NCI-H524 treated with DMSO at 0.1 percent for 48 hours (cell line): ENCODE measurements around the gene CLC.
"Not testable (repeated sequence)": the region's sequence is repeated elsewhere in the genome, so short reads cannot be mapped to it uniquely, and the experiment has no call there.

Experiments used
- DNase-seq: peaks from one replicate; lab custom pipeline; 2025; lab: John Stamatoyannopoulos, UW

CLC gene

DNA sequence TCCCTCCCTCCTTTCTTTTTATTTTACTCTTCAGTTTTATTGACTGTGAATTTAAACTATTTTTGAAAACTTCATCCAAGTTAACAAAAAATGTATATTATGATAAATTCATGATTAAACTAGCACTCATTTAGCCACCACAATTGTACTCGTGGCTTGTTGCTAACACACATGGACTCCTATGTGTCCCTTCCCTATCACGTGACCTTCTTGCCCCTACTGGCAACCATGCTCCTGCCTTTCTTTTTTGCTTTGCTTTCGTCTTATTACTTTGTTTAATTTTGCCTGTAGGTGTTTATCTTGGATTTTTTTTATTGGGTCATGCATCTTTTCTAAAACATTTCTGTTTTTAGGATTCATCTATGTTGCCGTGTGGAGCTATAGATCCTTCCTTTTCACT is 8.2 kb downstream of the CLC start:
- DNase-seq, result no peak

DNA sequence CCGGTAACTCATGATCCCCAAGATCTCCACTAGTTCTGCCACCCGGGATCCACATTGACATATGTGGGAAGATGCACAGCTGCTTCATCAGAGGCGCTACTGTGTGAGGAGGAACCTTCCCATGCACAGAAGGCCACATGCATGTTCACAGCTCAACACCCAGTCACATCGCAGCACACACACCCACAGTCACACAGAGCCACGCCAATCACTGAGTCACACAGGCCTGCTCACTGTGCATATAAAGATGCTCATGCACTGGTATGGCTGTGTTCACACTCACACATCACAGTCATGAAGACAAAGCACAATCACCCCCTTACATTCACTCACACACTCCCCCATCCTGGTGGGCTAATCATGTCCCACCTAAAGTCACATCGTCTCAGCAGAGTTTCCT is 9.8 kb downstream of the CLC start:
- no peak for DNase-seq

DNA sequence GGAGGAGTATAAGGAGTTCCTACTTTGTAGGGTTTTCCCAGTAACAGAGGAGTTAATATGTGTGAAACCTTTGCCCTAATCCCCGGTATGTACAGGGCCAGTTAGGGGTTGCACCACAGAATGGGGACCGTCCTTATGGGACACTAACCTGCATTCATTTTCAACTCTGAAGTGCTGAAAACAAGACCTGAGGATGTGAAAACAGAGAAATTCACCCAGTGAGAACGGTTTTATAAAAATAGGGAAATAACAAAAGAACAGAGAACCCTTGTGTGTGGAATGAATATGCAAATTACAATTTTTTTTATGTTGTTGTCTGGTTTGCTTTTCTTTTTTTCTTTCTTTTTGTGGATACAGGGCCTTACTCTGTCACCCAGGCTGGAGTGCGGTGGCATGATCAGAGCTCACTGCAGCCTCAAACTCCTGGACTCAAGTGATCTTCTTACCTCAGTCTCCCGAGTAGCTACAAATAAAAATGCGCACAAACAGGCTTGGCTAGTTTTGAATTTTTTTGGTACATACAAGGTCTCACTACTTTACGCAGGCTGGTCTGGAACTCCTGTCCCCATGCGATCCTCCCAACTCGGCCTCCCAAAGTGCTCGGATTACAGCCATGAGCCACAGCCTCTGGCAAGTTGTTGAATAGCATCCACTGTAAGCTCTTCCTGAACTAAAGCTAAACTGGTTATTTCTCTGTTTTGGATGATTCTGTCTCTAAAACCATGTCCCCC is 10.6 kb downstream of the CLC start:
- no peak for DNase-seq

DNA sequence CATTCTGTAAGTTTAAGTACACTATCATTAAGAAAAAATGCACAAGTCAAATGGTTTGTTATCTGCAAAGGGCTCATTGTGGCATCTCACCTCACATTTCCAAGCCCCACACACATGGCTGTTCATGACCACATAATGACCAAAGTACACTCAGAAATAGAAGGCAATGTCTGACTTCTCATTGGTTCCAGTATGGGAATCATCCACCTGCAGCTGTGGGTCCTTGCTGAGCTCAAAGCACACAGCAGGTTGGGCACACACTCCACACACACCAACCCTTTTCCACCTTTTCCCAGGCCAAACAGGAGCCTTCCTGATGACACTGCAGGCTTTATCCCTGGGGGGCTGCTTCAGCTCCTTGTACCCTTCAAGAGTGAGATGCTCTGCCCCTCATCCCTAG is 11.8 kb downstream of the CLC start:
- no peak for DNase-seq

DNA sequence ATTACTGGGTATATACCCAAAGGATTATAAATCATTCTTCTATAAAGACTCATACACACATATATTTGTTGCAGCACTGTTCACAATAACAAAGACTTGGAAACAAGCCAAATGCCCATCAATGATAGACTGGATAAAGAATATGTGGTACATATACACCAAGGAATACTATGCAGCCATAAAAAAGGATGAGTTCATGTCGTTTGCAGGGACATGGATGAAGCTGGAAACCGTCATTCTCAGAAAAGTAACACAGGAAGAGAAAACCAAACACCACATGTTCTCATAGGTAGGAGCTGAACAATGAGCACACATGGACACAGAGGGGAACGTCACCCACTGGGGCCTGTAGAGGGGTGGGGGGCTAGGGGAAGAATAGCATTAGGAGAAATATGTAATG is 17.7 kb downstream of the CLC start:
- DNase-seq, result not testable (repeated sequence)

DNA sequence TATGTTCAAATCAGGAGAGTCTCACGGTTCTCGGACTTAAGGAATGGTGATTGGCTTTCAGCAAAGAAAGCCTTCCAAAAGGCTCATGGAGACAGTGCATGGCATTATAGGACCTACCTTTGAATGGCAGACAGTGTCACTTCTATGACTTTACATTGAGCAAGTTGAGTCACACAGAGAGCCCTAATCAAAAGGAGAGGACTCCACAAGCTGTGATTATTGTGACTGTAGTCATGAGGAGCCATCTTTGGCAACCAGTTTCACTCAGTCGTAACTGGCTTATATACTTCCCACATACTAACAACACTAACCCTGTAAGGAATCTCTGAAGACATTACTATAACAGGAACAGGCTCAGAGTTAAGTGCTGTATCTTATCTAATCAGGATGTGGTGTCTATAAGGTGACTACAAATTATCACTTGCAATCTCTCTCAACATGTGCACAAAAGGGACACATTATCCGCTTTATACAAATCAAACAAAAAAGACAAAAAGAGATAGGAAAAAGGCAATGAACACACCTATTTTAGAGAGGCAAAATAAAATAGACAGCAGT is 27.4 kb downstream of the CLC start:
- no peak for DNase-seq

DNA sequence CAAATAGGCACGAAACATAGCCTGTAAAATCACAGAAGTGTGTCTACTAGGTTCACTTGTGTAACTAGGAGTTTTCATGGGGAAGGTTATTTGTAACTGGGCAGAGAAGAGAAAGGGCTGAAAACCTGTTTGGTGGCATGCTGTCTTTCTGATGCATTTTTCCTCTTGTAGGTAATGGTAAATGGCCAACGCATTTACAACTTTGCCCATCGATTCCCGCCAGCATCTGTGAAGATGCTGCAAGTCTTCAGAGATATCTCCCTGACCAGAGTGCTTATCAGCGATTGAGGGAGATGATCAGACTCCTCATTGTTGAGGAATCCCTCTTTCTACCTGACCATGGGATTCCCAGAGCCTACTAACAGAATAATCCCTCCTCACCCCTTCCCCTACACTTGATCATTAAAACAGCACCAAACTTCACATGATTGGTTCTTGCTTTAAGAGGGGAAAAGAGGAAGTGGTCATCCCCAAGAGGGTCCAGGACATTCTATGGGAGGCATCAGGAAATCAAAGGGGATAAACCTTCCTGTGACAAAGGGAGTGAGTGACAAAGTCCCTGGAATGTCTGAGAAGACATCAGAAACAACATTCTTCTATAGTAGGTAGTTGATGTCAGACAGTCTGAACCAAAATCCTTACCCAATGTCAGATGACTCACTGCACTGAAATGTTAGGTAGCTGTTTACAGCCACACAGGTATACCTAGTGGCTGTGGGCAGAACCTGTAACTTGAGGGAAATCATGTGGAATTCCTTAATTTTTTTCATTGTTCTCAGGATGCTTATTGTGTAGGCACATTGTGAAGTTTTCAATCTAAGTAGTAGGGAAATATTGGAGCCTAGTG is 28.6 kb downstream of the CLC start:
- DNase-seq, result no peak

DNA sequence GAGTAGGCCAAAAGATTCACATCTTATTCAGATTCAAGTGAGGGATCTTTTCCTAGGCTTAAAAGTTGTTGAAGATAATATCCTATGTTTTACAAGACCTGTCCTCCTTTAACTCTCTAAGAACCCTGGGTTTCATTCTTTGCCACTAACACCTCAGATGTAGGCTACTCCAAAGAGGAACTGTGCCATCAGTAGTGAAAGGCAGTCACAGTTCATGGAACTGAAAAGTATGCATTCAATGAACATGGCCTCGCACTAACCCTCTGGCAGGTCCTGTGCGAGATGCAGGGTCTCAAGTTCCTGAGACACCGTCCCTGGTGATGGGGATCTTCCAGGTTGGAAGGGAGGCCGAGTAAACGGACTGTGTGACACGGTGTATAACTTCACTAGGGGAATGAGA is 29.2 kb downstream of the CLC start:
- DNase-seq, result no peak

DNA sequence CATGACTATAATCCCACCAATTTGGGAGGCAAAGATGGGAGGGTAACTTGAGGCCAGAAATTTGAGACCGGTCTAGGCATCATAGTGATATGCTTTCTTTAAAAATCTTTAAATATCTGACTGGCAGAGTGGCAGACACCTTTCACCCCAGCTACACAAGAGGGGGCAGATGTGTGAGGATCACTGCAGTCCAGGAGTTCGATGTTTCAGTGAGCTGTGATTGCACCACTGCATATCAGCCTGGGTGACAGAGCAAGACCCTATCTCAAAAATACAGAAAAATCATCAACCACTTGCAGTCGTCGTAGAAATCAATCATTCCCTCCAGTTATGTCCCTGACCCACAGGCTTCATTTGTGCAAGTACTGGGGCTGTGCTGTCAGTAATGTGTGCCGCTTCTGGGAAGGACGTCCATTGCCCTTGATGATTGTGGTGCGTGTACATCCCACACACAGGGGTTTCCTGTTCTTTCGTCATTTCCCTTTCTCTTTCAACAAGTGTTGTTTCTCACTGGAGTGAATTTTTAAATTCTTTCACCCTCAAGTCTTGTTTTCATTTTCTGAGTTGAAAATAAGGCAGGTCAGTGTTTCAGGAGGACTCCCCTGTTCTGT is 32.1 kb downstream of the CLC start:
- DNase-seq, result no peak

DNA sequence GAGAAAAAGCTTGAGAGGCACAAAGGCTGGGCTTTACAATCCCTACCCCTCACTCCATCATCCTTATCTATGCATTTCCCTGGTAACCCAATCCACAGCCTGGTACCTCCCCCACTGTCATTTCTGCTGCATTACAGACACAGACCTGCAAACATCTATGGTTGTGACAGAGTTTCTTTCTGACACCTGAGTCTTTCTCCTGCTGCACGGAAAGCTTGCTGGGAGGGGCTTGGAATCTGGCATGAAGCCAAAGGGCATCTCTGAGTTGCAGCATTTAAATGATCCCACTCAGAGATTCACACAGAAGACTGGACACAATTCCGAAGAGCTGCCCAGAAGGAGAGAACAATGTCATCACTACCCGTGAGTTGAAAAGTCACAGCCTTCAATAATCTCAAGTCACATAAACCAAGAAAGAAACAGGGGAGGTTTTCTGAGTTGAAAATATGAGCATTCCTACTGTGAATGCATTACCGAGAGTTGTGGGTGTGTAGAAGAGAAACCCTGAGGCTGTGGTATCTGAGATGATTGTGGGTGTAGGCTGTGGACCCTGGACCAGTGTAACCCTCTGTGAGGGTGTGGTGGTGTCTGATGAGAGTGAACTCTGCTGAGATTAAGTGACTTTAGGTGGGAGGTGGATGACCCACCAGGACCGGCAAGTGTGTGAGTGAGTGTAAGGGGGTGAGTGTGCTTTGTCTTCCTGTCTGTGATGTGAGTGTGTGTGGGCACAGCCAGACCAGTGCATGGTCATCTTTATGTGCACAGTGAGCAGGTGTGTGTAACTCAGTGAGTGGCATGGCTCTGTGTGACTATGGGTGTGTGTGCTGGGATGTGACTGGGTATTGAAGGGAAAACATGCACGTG is 33.4 kb downstream of the CLC start, which contains the start of gene LGALS14:
TSS of gene LGALS14 (plus strand) at position 301 of the 864 bp plus-strand sequence. CDS start at position 349, 48 bp downstream.
- no peak for DNase-seq

DNA sequence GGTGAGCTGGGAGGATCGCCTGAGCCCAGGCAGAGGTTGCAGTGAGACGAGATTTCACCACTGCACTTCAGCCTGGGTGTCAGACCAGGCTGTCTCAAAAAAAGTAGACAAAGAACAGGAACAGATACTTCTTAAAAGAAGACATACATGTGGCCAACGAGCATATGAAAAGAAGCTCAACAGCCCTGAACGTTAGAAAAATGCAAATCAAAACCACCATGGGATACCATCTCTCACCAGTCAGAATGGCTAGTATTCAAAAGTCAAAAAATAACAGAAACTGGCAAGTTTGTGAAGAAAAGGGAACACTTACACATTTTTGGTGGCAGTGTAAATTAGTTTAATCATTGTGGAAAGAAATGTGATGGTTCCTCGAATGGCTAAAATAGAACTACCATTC is 36.5 kb downstream of the CLC start:
- DNase-seq, result no peak

DNA sequence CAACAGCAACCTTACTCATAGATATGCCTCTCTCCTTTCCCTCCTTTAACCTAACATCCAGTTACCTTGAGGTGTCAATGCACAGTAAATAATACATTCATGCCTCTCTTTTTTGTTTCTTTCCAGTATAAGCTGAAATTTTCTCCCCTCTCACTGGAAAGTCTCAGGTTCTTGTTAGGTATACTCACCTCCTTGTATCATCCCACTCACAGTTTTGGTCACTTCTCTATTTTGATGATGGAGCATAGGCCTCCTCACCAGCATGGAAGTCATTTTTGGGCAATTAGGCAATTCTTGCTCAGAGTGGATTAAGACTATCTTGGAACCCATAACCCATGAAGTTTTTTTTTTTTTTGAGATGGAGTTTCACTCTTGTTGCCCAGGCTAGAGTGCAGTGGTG is 39.3 kb downstream of the CLC start:
- no peak for DNase-seq

DNA sequence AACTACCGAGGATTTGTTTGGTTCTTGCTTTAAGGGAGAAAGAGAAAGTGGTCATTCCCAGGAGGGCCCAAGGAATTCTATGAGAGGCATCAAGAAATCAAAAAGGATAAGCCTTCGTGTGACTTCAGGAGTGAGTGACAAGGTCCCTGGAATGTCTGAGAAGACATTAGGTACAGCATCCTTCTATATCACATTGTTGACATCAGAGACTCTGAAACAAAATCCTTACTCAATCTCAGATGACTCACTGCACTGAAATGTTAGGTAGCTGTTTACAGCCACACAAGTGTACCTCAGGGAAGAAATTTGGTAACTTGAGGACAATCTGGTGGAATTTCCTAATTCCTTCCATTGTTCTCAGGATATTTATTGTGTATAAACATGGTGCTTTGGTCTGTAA is 41.4 kb downstream of the CLC start:
- DNase-seq, result no peak

DNA sequence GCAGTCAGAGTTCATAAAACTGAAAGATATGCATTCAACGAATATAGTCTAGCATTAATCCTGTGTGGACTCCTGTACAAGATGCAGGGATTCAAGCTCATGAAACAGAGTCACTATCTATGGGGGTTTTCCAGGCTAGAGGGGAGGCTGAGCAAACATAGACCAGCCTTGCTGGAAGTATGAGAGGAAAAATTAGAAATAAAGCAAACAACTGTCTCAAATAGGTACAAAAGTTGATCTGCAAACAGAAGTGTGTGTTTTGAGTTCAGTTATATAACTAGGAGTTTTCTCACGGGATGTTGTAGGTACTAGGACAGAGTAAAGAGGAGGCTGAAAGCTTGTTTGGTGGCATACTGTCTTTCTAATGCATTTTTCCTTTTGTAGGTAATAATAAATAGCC is 42.1 kb downstream of the CLC start:
- DNase-seq, result no peak

DNA sequence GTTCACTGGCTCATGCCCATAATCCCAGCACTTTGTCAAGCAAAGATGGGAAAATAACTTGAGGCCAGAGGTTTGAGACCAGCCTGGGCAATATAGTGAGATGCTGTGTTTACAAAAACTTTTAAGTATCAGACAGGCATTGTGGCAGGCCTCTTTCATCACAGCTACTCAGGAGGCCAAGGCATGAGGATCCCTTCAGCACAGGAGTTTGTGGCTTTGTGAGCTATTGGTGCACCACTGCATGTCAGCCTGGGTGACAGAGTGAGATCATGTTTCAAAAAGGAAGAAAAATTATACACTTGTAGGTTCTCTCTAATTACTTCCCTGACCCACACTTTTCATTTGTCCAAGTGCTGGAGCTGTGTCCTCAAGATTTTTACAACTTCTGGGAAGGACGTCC is 45.0 kb downstream of the CLC start:
- no peak for DNase-seq

DNA sequence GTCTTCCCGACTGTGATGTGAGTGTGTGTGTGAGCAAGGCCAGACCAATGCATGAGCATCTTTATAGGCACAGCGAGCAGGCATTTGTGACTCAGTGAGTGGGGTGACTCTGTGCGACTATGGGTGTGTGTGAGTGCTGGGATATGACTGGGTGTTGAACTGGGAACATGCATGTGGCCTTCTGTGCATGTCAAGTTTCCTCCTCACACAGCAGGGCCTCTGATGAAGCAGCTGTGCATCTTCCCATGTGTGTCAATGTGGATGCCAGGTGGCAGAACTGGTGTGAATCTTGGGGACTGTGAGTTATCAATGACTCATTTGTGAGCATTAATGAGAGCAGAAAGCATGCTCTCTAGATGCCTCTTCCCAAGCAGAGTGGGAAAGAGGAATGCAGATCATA is 45.7 kb downstream of the CLC start:
- DNase-seq, result no peak

DNA sequence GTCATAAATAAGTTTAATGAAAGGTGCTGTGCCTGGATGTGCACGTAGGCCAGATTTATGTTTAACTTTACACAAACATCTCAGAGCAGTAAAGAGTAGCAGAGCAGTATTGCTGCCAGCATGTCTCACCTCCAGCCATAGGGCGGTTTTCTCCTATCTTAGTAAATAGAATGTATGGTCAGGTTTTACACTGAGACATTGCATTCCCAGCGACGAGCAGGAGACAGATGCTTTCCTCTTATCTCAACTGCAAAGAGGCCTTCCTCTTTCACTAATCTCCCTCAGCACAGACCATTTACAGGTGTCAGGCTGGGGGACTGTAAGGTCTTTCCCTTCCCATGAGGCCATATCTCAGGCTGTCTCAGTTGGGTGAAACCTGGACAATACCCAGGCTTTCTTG is 49.2 kb downstream of the CLC start:
- not testable (repeated sequence) for DNase-seq

DNA sequence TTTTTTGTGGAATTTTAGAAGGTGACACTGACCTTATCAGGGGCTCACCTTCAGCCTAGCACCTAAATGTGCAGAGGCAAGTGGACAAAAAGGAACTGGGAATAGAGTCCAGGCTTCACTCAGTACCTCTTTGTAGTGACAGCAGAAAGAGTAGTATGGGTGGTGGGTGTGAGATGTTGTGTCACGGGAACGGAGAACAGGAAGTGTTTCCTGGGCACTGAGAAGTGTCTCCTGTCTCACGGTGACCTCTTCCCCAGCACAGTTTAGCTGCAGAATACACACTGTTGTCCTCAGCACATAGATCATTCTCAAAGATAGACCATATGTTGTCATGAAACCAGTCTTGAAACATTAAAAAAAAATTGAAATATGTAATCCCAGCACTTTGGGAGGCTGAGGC is 51.1 kb downstream of the CLC start:
- DNase-seq, result no peak

DNA sequence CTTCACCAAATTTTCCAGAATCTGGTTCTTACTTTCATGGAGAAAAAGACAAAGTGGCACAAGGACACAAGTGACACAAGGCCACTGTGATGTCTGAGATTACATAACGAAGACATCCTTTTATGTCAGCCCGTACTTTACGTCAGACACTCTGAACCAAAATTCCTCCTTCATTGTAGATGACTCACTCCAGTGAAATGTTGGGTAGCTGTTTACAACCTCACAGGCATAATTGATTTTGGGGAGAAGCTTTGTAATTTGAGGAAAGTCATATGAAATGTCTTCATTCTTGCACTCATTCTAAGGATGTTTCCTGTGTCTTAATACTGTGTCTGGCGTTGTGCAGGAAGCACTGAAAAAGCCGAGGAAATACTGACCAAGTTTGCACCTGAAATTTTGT is 53.6 kb downstream of the CLC start:
- DNase-seq, result no peak

DNA sequence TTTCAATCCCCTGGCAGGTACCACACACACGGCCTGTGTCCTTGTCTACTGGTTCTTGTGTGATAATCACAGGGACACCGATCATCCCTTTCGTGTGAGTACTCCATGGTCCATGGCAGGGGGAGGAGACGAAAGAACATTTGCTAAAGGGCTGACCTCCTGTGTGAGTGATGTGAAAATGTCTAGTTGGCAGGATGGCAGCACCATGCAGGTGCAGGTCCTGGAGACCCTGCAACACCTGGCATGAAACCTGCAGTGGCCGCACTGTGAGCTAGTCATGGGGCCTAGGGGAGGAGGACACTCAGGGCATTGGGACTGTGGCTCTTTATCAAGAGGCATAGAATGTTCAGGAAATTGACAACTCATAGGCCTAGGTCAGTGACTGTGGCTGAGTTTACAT is 56.4 kb downstream of the CLC start:
- DNase-seq, result no peak
